Inferior parietal cortex (tissue), 1 donor: ENCODE data around the gene SMIM14.
"Not testable (repeated sequence)": the region's sequence is repeated elsewhere in the genome, so short reads cannot be mapped to it uniquely, and the experiment has no call there.

ENCODE experiments used
- DNase-seq: peaks from one replicate; pipeline ENCODE4 v3.0.0-alpha.2; 2016; ENCODE audit errors: extremely low spot score

The SMIM14 gene

GRCh38 chr4:39533541-39533940 is 105.1 kb downstream of the SMIM14 start:
- DNase-seq: no peak

GRCh38 chr4:39532237-39532636 is 106.4 kb downstream of the SMIM14 start:
- not testable (repeated sequence) for DNase-seq

- no peak for DNase-seq
Observed at GRCh38 chr4:39530682-39531081, 108.0 kb downstream of the SMIM14 start.

GRCh38 chr4:39529534-39529933 is 109.1 kb downstream of the SMIM14 start:
- DNase-seq: no peak

GRCh38 chr4:39528061-39528465 is 110.6 kb downstream of the SMIM14 start:
- DNase-seq: no peak

- peak; percentile 95 for DNase-seq
Observed at GRCh38 chr4:39527296-39528060, 111.2 kb downstream of the SMIM14 start, which contains the start of gene UGDH. Gene UGDH (minus strand): TSS chr4:39527439. CDS start chr4:39521512, 5,927 bp downstream.

- no peak for DNase-seq
Observed at GRCh38 chr4:39526765-39527295, 111.8 kb downstream of the SMIM14 start.

- DNase-seq: no peak
Observed at GRCh38 chr4:39525822-39526690, 112.6 kb downstream of the SMIM14 start.

- no peak for DNase-seq
Observed at GRCh38 chr4:39524161-39524957, 114.3 kb downstream of the SMIM14 start.

- DNase-seq: no peak
Observed at GRCh38 chr4:39522068-39522467, 116.6 kb downstream of the SMIM14 start.

- DNase-seq: no peak
Observed at GRCh38 chr4:39521253-39521919, 117.3 kb downstream of the SMIM14 start.

- no peak for DNase-seq
Observed at GRCh38 chr4:39518484-39518883, 120.2 kb downstream of the SMIM14 start.

- DNase-seq: no peak
Observed at GRCh38 chr4:39516407-39516966, 122.2 kb downstream of the SMIM14 start.

- not testable (repeated sequence) for DNase-seq
Observed at GRCh38 chr4:39515669-39516401, 122.8 kb downstream of the SMIM14 start.

GRCh38 chr4:39514888-39515401 is 123.7 kb downstream of the SMIM14 start:
- no peak for DNase-seq

GRCh38 chr4:39514266-39514665 is 124.4 kb downstream of the SMIM14 start:
- not testable (repeated sequence) for DNase-seq

- no peak for DNase-seq
Observed at GRCh38 chr4:39510348-39510929, 128.2 kb downstream of the SMIM14 start.

GRCh38 chr4:39505581-39505980 is 133.1 kb downstream of the SMIM14 start:
- DNase-seq: no peak

GRCh38 chr4:39504538-39504937 is 134.1 kb downstream of the SMIM14 start:
- DNase-seq: no peak
